HepG2 (cell line): ENCODE measurements around the gene ME3.

Source experiments
- ATF3 ChIP-seq: sonication (generic); formaldehyde crosslinking; IDR thresholded peaks from 2 replicates; pipeline ENCODE4 v1.4.0; 2020; ENCODE audit warnings: missing genetic modification reagents
- GATAD2A ChIP-seq: IDR thresholded peaks from 2 replicates; pipeline ENCODE4 v1.6.1; 2016
- ZNF44 ChIP-seq: sonication (generic); formaldehyde crosslinking; IDR thresholded peaks from 2 replicates; pipeline ENCODE4 v1.5.1; 2020; ENCODE audit warnings: mild to moderate bottlenecking, missing genetic modification reagents

GRCh38 chr11:86500500-86501140 lies 171.8 kb downstream of the ME3 start:
- no peak for TF ChIP-seq GATAD2A (CRISPR knock-in tag)
- no peak for TF ChIP-seq ATF3
- TF ChIP-seq ZNF44 (CRISPR knock-in tag): no peak
